HCT116 (cell line): ENCODE results near the gene PRICKLE2. TPM values are rescaled to one million over a fixed set of nuclear protein-coding genes. Genes with fewer than 3 reads are reported as not detected.

Experiments used
- ATAC-seq: fragments of 200-7000 bp; cut with Tn5 transposase; 2 replicates; pipeline ENCODE4 v1.9.1; 2020; ENCODE audit warnings: mild to moderate bottlenecking, moderate library complexity
- BruUV-seq: library from RNA; stranded (reverse); fragments of 400-500 nt; replicated peaks from 2 replicates; lab custom pipeline; 2021; lab: Mats Ljungman, UMichigan
- CTCF ChIA-PET: fragments of 300-600 bp; sonication (Branson Sonifier 250); formaldehyde crosslinking; loops from one replicate; lab custom pipeline; 2021; ENCODE audit warnings: antibody characterized with exemption; lab: Charles Lee
- POLR2A ChIA-PET: fragments of 300-600, 350-600 bp; sonication (Branson Sonifier 250); formaldehyde crosslinking; loops from one replicate; lab custom pipeline; 2021; ENCODE audit warnings: antibody characterized with exemption; lab: Charles Lee
- RAD21 ChIA-PET, 2 experiments: fragments of 300-600 bp; sonication (Branson Sonifier 250); formaldehyde crosslinking; loops; one replicate each; lab custom pipeline; 2023; ENCODE audit warnings: low total read pairs in 2 of 2; ENCODE audit not compliant: uncharacterized antibody in 2 of 2, unreplicated experiment in 2 of 2, low non-redundant PET in 1 of 2; lab: Charles Lee
- DNase-seq: peaks from one replicate; pipeline ENCODE4 v3.0.0-alpha.2; 2010; ENCODE audit warnings: low read depth, low spot score
- H2AFZ ChIP-seq: fragments of 200-600 bp; shearing (Covaris generic), sonication (generic); 2 replicates; pipeline ENCODE4 v1.6.1; 2017; ENCODE audit warnings: low read depth, mixed run types, mixed read lengths, antibody characterized with exemption, low read length; ENCODE audit not compliant: poor library complexity, severe bottlenecking
- H3K27ac ChIP-seq: 2 replicates; pipeline ENCODE4 v1.5.1; 2012; ENCODE audit warnings: low read depth, low read length
- H3K27me3 ChIP-seq: fragments of 200-600 bp; sonication (generic); 2 replicates; pipeline ENCODE4 v1.6.1; 2016; ENCODE audit warnings: mixed run types, low read length, mixed read lengths; ENCODE audit not compliant: insufficient read depth
- H3K36me3 ChIP-seq, 2 experiments: fragments of 200-500 bp in 1 of 2; fragments of 200-600 bp in 1 of 2; sonication (Bioruptor generic) in 1 of 2; sonication (generic) in 1 of 2; 2 replicates each; pipeline versions ENCODE4 v1.5.1 to v1.6.1; 2014 to 2016; ENCODE audit warnings: low read length in 2 of 2, inconsistent platforms in 1 of 2, mixed read lengths in 1 of 2, mixed run types in 1 of 2; ENCODE audit not compliant: insufficient read depth in 2 of 2, control insufficient read depth in 1 of 2
- H3K4me1 ChIP-seq, 2 experiments: fragments of 200-600 bp in 1 of 2; sonication (generic) in 1 of 2; 2 replicates each; pipeline versions ENCODE4 v1.5.1 to v1.6.1; 2012 to 2017; ENCODE audit warnings: low read length in 2 of 2, inconsistent platforms in 1 of 2, mild to moderate bottlenecking in 1 of 2, mixed read lengths in 1 of 2, mixed run types in 1 of 2, moderate library complexity in 1 of 2; ENCODE audit not compliant: insufficient read depth in 2 of 2, control insufficient read depth in 1 of 2
- H3K4me2 ChIP-seq: fragments of 200-600 bp; sonication (generic); 2 replicates; pipeline ENCODE4 v1.6.1; 2017; ENCODE audit warnings: mixed run types, low read length, mixed read lengths
- H3K4me3 ChIP-seq, 2 experiments: fragments of 200-600 bp in 1 of 2; sonication (generic) in 1 of 2; replicated peaks in 1 of 2; 2 replicates each; pipeline ENCODE4 v1.5.1; 2011 to 2016; ENCODE audit warnings: low read length in 2 of 2, control low read depth in 1 of 2, low read depth in 1 of 2, mild to moderate bottlenecking in 1 of 2, mixed read lengths in 1 of 2, mixed run types in 1 of 2
- H3K79me2 ChIP-seq: fragments of 200-600 bp; sonication (generic); 2 replicates; pipeline ENCODE4 v1.6.1; 2017; ENCODE audit warnings: mild to moderate bottlenecking, mixed run types, low read length, moderate library complexity, mixed read lengths; ENCODE audit not compliant: insufficient read depth
- H3K9ac ChIP-seq: fragments of 200-600 bp; sonication (generic); 2 replicates; pipeline ENCODE4 v1.6.1; 2016; ENCODE audit warnings: low read length, mixed read lengths
- H3K9me2 ChIP-seq: fragments of 200-600 bp; sonication (generic), shearing (Covaris generic); 2 replicates; pipeline ENCODE4 v1.6.1; 2017; ENCODE audit warnings: mixed run types, mild to moderate bottlenecking, moderate library complexity; ENCODE audit not compliant: insufficient read depth
- H3K9me3 ChIP-seq, 2 experiments: fragments of 200-500 bp in 1 of 2; fragments of 200-600 bp in 1 of 2; sonication (Bioruptor generic) in 1 of 2; sonication (generic) in 1 of 2; 2 replicates each; pipeline ENCODE4 v1.6.1; 2014 to 2017; ENCODE audit warnings: low read length in 2 of 2, mixed read lengths in 2 of 2, inconsistent platforms in 1 of 2, low read depth in 1 of 2, mild to moderate bottlenecking in 1 of 2, mixed run types in 1 of 2, moderate library complexity in 1 of 2; ENCODE audit not compliant: control insufficient read depth in 1 of 2, insufficient read depth in 1 of 2
- H4K20me1 ChIP-seq: fragments of 200-600 bp; sonication (generic), shearing (Covaris generic); 2 replicates; pipeline ENCODE4 v1.6.1; 2017; ENCODE audit warnings: mixed run types, mild to moderate bottlenecking, moderate library complexity; ENCODE audit not compliant: insufficient read depth
- EGR1 ChIP-seq: IDR thresholded peaks from 2 replicates; pipeline ENCODE4 v1.6.1; 2012; ENCODE audit warnings: low read depth
- EZH2 ChIP-seq: fragments of 200-600 bp; sonication (generic); IDR thresholded peaks from 2 replicates; pipeline ENCODE4 v1.6.1; 2017; ENCODE audit warnings: antibody characterized with exemption, mixed run types
- JUND ChIP-seq: IDR thresholded peaks from 2 replicates; pipeline ENCODE4 v1.6.1; 2012
- POLR2A ChIP-seq: IDR thresholded peaks from 2 replicates; pipeline ENCODE4 v1.7.0; 2011; ENCODE audit warnings: borderline replicate concordance; ENCODE audit not compliant: insufficient read depth, insufficient read length; ENCODE audit errors: extremely low read depth
- RAD21 ChIP-seq: IDR thresholded peaks from 2 replicates; pipeline ENCODE4 v1.6.1; 2012; ENCODE audit warnings: low read depth, mild to moderate bottlenecking
- SRF ChIP-seq: IDR thresholded peaks from 2 replicates; pipeline ENCODE4 v1.6.1; 2012; ENCODE audit warnings: low read depth
- YY1 ChIP-seq: IDR thresholded peaks from 2 replicates; pipeline ENCODE4 v1.6.1; 2011; ENCODE audit warnings: low read length, low read depth, moderate library complexity, mild to moderate bottlenecking; ENCODE audit not compliant: insufficient replicate concordance; ENCODE audit errors: extremely low read depth
- intact Hi-C: fragments of 100-400 bp; cut with micrococcal nuclease; formaldehyde crosslinking; loops from 2 replicates; pipeline ENCODE4 v1.10.0; 2022
- total RNA-seq: library from RNA; stranded (reverse); gene quantifications from one replicate; pipeline ENCODE4 v1.2.1, GENCODE V29; 2021; ENCODE audit not compliant: unreplicated experiment
- TF ChIP-seq, protein P1 (sequence below): IDR thresholded peaks from 2 replicates; pipeline ENCODE4 v1.6.1; 2012; ENCODE audit warnings: low read depth

PRICKLE2 gene
- total RNA-seq, 1 experiment from 2014 or later: 0.05 TPM

- no peaks in the 10 kb centered on the region for H3K36me3 ChIP-seq
- ATAC-seq (no peak), DNase-seq (no peak)
- intact Hi-C loops: no loop called here
- H2AFZ ChIP-seq: no peak overlapping the region
- H3K27me3 ChIP-seq: peaks cover 6% of the 10 kb centered on the region; the same call in 1 of the 2 replicates
- RAD21 ChIA-PET: no interaction called here
- H3K4me2 ChIP-seq: no peak overlapping the region
- H3K9me3 ChIP-seq: no peaks in the 10 kb centered on the region
- POLR2A ChIA-PET: no interaction called here
- H3K4me1 ChIP-seq: no peaks in the 10 kb centered on the region
- H4K20me1 ChIP-seq: no peaks in the 10 kb centered on the region
- no peaks in the 10 kb centered on the region for H3K9me2 ChIP-seq
- H3K27ac ChIP-seq: no peak overlapping the region
- BruUV-seq: no TSS peak
- no peak overlapping the region for H3K4me3 ChIP-seq
- no peak for TF ChIP-seq YY1
- TF ChIP-seq EZH2: no peak
- TF ChIP-seq, protein P1, sequence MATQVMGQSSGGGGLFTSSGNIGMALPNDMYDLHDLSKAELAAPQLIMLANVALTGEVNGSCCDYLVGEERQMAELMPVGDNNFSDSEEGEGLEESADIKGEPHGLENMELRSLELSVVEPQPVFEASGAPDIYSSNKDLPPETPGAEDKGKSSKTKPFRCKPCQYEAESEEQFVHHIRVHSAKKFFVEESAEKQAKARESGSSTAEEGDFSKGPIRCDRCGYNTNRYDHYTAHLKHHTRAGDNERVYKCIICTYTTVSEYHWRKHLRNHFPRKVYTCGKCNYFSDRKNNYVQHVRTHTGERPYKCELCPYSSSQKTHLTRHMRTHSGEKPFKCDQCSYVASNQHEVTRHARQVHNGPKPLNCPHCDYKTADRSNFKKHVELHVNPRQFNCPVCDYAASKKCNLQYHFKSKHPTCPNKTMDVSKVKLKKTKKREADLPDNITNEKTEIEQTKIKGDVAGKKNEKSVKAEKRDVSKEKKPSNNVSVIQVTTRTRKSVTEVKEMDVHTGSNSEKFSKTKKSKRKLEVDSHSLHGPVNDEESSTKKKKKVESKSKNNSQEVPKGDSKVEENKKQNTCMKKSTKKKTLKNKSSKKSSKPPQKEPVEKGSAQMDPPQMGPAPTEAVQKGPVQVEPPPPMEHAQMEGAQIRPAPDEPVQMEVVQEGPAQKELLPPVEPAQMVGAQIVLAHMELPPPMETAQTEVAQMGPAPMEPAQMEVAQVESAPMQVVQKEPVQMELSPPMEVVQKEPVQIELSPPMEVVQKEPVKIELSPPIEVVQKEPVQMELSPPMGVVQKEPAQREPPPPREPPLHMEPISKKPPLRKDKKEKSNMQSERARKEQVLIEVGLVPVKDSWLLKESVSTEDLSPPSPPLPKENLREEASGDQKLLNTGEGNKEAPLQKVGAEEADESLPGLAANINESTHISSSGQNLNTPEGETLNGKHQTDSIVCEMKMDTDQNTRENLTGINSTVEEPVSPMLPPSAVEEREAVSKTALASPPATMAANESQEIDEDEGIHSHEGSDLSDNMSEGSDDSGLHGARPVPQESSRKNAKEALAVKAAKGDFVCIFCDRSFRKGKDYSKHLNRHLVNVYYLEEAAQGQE: no peak
- no peak for TF ChIP-seq RAD21
- TF ChIP-seq POLR2A: no peak
- no peak for TF ChIP-seq JUND
- no peak for TF ChIP-seq SRF
- TF ChIP-seq EGR1: no peak
- H3K9ac ChIP-seq: no peak overlapping the region
- CTCF ChIA-PET: no interaction called here
- no peaks in the 10 kb centered on the region for H3K79me2 ChIP-seq
Measured at GRCh38 chr3:64195789-64196188, 29.5 kb downstream of the PRICKLE2 start.
